Measurements from ENCODE around the gene FLYWCH1.
"Not testable (repeated sequence)": the region's sequence is repeated elsewhere in the genome, so short reads cannot be mapped to it uniquely, and the experiment has no call there.

DNA sequence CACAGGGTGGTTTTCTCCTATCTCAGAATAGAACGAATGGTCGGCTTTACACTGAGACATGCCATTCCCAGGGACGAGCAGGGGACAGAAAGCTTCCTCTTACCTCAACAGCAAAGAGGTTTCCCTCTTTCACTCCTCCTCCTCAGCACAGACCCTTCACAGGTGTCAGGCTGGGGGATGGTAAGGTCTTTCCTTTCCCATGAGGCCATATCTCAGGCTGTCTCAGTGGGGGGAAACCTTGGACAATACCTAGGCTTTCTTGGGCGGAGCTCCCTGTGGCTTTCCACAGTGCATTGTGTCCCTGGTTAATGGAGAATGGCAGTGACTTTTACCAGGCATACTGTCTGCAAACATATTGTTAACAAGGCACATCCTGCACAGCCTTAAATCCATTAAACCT is 16.4 kb downstream of the FLYWCH1 start:
- TF ChIP-seq, protein P1, sequence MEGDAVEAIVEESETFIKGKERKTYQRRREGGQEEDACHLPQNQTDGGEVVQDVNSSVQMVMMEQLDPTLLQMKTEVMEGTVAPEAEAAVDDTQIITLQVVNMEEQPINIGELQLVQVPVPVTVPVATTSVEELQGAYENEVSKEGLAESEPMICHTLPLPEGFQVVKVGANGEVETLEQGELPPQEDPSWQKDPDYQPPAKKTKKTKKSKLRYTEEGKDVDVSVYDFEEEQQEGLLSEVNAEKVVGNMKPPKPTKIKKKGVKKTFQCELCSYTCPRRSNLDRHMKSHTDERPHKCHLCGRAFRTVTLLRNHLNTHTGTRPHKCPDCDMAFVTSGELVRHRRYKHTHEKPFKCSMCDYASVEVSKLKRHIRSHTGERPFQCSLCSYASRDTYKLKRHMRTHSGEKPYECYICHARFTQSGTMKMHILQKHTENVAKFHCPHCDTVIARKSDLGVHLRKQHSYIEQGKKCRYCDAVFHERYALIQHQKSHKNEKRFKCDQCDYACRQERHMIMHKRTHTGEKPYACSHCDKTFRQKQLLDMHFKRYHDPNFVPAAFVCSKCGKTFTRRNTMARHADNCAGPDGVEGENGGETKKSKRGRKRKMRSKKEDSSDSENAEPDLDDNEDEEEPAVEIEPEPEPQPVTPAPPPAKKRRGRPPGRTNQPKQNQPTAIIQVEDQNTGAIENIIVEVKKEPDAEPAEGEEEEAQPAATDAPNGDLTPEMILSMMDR (IDR thresholded peaks at IDR 0.05): not testable (repeated sequence)
- TF ChIP-seq EZH2phosphoT487 (IDR thresholded peaks at IDR 0.05): not testable (repeated sequence)
